VCaP (cell line): ENCODE data around the gene SLC25A2.
A peak's percentile ranks its signal among the peaks of the same experiment; 100 is the strongest.
"Not testable (repeated sequence)": the region's sequence is repeated elsewhere in the genome, so short reads cannot be mapped to it uniquely, and the experiment has no call there.

ENCODE experiments used
- H3K27ac ChIP-seq: fragments of 450-650 bp; 2 replicates; pipeline ENCODE4 v1.5.1; 2017
- CTCF ChIP-seq: fragments of 450-650 bp; conservative IDR thresholded peaks from 2 replicates; pipeline ENCODE4 v1.5.1; 2017; ENCODE audit warnings: mild to moderate bottlenecking, moderate library complexity

Gene SLC25A2

GRCh38 chr5:141342773-141343172 is 38.9 kb upstream of the SLC25A2 start:
- no peak for TF ChIP-seq CTCF
- H3K27ac ChIP-seq, result no peak overlapping the region

DNA sequence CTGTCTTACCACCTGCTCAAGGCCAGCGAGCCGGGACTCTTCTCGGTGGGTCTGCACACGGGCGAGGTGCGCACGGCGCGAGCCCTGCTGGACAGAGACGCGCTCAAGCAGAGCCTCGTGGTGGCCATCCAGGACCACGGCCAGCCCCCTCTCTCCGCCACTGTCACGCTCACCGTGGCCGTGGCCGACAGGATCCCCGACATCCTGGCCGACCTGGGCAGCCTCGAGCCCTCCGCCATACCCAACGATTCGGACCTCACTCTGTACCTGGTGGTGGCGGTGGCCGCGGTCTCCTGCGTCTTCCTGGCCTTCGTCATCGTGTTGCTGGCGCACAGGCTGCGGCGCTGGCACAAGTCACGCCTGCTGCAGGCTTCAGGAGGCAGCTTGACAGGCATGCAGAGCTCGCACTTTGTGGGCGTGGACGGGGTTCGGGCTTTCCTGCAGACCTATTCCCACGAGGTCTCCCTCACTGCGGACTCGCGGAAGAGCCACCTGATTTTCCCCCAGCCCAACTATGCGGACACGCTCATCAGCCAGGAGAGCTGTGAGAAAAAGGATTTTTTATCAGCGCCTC is 37.0 kb upstream of the SLC25A2 start:
- H3K27ac ChIP-seq, result not testable (repeated sequence)

GRCh38 chr5:141338538-141339306 is 34.9 kb upstream of the SLC25A2 start, which contains the start of gene PCDHGA2:
PCDHGA2 (plus strand) TSS chr5:141338760.
- H3K27ac ChIP-seq, result peak within 1 kb of the TSS; percentile 11; the same call in 1 of the 2 replicates
- peak; percentile 75 for TF ChIP-seq CTCF

GRCh38 chr5:141332571-141332970 is 28.7 kb upstream of the SLC25A2 start:
- H3K27ac ChIP-seq, result not testable (repeated sequence)

DNA sequence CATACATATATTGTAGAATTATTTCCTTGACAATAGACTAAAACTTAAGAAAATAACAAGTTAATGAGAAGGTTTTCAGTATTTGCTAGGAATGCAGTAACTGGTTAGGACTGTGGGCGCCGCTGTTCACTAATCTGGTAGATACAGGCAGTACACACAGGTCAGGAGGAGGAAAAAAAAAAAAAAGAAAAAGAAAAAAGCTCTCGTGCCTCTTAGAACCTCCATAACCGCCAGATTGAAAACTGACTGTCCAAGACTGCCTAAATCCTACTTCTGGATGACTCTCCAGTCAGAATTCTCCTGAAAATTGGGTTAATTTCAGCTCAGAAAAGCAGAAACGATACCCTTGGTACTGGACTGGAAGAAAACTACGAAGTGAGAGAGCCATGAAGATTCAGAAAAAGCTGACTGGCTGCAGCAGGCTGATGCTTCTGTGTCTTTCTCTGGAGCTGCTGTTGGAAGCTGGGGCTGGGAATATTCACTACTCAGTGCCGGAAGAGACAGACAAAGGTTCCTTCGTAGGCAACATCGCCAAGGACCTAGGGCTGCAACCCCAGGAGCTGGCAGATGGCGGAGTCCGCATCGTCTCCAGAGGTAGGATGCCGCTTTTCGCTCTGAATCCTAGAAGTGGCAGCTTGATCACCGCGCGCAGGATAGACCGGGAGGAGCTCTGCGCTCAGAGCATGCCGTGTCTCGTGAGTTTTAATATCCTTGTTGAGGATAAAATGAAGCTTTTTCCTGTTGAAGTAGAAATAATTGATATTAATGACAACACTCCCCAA is 26.6 kb upstream of the SLC25A2 start, which contains the start of gene PCDHGA1:
Gene PCDHGA1 (plus strand): TSS at position 216 of the 782 bp plus-strand sequence.
- peak; percentile 81 for TF ChIP-seq CTCF
- H3K27ac ChIP-seq, result peak within 1 kb of the TSS; percentile 26; the same call in 1 of the 2 replicates

DNA sequence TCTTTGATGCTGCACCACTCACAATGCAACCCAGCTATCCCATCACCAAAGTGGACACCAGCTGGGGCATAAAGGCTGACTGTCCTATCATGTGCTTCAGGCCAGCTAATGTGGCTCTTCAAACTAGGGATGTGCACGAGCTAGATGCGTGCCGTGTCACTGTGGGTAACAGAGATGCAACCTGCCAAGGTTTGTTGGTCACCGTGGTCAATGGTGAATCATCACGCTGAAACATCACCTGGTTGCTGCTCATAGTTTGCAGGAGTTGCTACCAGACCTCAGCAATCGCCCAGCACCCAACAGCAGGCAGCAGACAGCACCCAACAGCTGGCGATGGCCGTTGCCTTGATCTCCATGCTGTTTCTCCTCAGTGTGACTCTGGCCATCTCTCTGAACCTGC is 24.4 kb upstream of the SLC25A2 start:
- TF ChIP-seq CTCF, result no peak
- H3K27ac ChIP-seq, result no peak overlapping the region

- TF ChIP-seq CTCF, result peak; percentile 90
- H3K27ac ChIP-seq, result peak overlapping the region; percentile 79
Measured at GRCh38 chr5:141326088-141326854, 22.4 kb upstream of the SLC25A2 start.

DNA sequence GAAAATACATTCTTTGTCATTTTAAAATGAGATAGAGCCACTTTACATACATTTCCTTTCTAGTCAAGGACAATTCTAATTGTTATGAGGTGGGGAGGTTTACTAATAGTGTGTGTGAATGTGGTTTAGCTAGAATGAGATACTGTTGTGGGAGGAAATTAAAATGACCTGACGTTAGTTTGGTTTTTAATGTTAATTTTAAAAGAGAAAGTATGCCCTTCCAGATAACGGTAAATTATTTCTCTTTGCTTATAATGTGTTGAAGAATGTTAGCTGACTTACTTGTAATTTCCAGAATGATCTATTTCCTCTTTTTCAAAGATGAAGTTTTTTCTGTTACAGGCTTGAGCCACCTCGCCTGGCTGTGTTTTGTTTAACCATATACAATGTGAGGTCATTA is 18.4 kb upstream of the SLC25A2 start:
- TF ChIP-seq CTCF, result no peak
- no peak overlapping the region for H3K27ac ChIP-seq
